ENCODE results near the gene NBEAL2. TPM values are rescaled to one million over a fixed set of nuclear protein-coding genes. Genes with fewer than 3 reads are reported as not detected.
"Not testable (repeated sequence)": the region's sequence is repeated elsewhere in the genome, so short reads cannot be mapped to it uniquely, and the experiment has no call there.

Gene NBEAL2
- total RNA-seq, 1 donor from 2014 or later: 20.0 TPM

GRCh38 chr3:47018269-47018611 is 38.8 kb downstream of the NBEAL2 start:
- DNase-seq (ENCODE audit: low read depth) (no peak), FAIRE-seq (no peak)
- TF ChIP-seq, protein P1, sequence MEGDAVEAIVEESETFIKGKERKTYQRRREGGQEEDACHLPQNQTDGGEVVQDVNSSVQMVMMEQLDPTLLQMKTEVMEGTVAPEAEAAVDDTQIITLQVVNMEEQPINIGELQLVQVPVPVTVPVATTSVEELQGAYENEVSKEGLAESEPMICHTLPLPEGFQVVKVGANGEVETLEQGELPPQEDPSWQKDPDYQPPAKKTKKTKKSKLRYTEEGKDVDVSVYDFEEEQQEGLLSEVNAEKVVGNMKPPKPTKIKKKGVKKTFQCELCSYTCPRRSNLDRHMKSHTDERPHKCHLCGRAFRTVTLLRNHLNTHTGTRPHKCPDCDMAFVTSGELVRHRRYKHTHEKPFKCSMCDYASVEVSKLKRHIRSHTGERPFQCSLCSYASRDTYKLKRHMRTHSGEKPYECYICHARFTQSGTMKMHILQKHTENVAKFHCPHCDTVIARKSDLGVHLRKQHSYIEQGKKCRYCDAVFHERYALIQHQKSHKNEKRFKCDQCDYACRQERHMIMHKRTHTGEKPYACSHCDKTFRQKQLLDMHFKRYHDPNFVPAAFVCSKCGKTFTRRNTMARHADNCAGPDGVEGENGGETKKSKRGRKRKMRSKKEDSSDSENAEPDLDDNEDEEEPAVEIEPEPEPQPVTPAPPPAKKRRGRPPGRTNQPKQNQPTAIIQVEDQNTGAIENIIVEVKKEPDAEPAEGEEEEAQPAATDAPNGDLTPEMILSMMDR (IDR thresholded peaks at IDR 0.05; ENCODE audit: insufficient read depth, low read length, severe bottlenecking): no peak
- no peaks in the 10 kb centered on the region for H3K27me3 ChIP-seq (ENCODE audit: control insufficient read depth, insufficient read depth, low read length)
- no peak overlapping the region for H3K4me3 ChIP-seq (ENCODE audit: low read depth, low read length)
- peaks cover 3% of the 10 kb centered on the region for H3K36me3 ChIP-seq (ENCODE audit: control insufficient read depth, insufficient read depth, low read length)

- TF ChIP-seq, protein P1 (IDR thresholded peaks at IDR 0.05; ENCODE audit: insufficient read depth, low read length, severe bottlenecking): no peak
- H3K4me3 ChIP-seq (ENCODE audit: low read depth, low read length): no peak overlapping the region
- H3K36me3 ChIP-seq (ENCODE audit: control insufficient read depth, insufficient read depth, low read length): peaks cover 3% of the 10 kb centered on the region
- FAIRE-seq (no peak), DNase-seq (ENCODE audit: low read depth) (peak; percentile 83)
- H3K27me3 ChIP-seq (ENCODE audit: control insufficient read depth, insufficient read depth, low read length): no peaks in the 10 kb centered on the region
Measured at GRCh38 chr3:47019201-47019600, 39.7 kb downstream of the NBEAL2 start.

GRCh38 chr3:47020311-47020710 is 40.8 kb downstream of the NBEAL2 start:
- H3K27me3 ChIP-seq (ENCODE audit: control insufficient read depth, insufficient read depth, low read length): no peaks in the 10 kb centered on the region
- FAIRE-seq: no peak
- TF ChIP-seq, protein P1 (IDR thresholded peaks at IDR 0.05; ENCODE audit: insufficient read depth, low read length, severe bottlenecking): no peak
- DNase-seq (ENCODE audit: low read depth): no peak
- no peak overlapping the region for H3K4me3 ChIP-seq (ENCODE audit: low read depth, low read length)
- H3K36me3 ChIP-seq (ENCODE audit: control insufficient read depth, insufficient read depth, low read length): peaks cover 3% of the 10 kb centered on the region

- Histone ChIP-seq H3K36me3 (ENCODE audit: control insufficient read depth, insufficient read depth, low read length) (peaks cover 3% of the 10 kb centered on the region), H3K4me3 (ENCODE audit: low read depth, low read length) (no peak overlapping the region), H3K27me3 (ENCODE audit: control insufficient read depth, insufficient read depth, low read length) (no peaks in the 10 kb centered on the region)
- FAIRE-seq: no peak
- no peak for DNase-seq (ENCODE audit: low read depth)
- TF ChIP-seq, protein P1 (IDR thresholded peaks at IDR 0.05; ENCODE audit: insufficient read depth, low read length, severe bottlenecking): no peak
Measured at GRCh38 chr3:47022641-47023071, 43.2 kb downstream of the NBEAL2 start.

- FAIRE-seq: peak; percentile 75
- TF ChIP-seq, protein P1 (IDR thresholded peaks at IDR 0.05; ENCODE audit: insufficient read depth, low read length, severe bottlenecking): no peak
- DNase-seq (ENCODE audit: low read depth): peak; percentile 35
- Histone ChIP-seq H3K4me3 (ENCODE audit: low read depth, low read length) (no peak overlapping the region), H3K27me3 (ENCODE audit: control insufficient read depth, insufficient read depth, low read length) (no peaks in the 10 kb centered on the region), H3K36me3 (ENCODE audit: control insufficient read depth, insufficient read depth, low read length) (peaks cover 1% of the 10 kb centered on the region)
Measured at GRCh38 chr3:47024932-47025331, 45.5 kb downstream of the NBEAL2 start.

DNA sequence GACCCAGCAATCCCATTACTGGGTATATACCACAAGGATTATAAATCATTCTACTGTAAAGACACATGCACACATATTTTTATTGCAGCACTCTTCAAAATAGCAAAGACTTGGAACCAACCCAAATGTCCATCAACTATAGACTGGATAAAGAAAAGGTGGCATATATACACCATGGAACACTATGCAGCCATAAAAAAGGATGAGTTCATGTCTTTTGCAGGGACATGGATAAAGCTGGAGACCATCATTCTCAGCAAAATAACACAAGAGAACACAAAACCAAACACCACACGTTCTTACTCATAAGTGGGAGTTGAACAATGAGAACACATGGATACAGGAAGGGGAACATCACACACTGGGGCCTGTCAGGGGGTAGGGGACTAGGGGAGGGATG is 47.0 kb downstream of the NBEAL2 start:
- H3K36me3 ChIP-seq (ENCODE audit: control insufficient read depth, insufficient read depth, low read length); H3K4me3 ChIP-seq (ENCODE audit: low read depth, low read length); FAIRE-seq; DNase-seq (ENCODE audit: low read depth); H3K27me3 ChIP-seq (ENCODE audit: control insufficient read depth, insufficient read depth, low read length): not testable (repeated sequence)

All from bronchial epithelial cell (primary cell).